22Rv1 (cell line): Measurements from ENCODE around the gene TMEM183A.

Source experiments
- H3K27ac ChIP-seq: fragments of 450-650 bp; 2 replicates; pipeline ENCODE4 v1.5.1; 2017
- ZFX ChIP-seq: fragments of 450-650 bp; IDR thresholded peaks from 2 replicates; pipeline ENCODE4 v1.6.1; 2017; ENCODE audit warnings: antibody characterized with exemption, borderline replicate concordance
- TF ChIP-seq, protein P1 (sequence below): fragments of 450-650 bp; IDR thresholded peaks from 2 replicates; pipeline ENCODE4 v1.5.1; 2017; ENCODE audit warnings: mild to moderate bottlenecking

TMEM183A gene

DNA sequence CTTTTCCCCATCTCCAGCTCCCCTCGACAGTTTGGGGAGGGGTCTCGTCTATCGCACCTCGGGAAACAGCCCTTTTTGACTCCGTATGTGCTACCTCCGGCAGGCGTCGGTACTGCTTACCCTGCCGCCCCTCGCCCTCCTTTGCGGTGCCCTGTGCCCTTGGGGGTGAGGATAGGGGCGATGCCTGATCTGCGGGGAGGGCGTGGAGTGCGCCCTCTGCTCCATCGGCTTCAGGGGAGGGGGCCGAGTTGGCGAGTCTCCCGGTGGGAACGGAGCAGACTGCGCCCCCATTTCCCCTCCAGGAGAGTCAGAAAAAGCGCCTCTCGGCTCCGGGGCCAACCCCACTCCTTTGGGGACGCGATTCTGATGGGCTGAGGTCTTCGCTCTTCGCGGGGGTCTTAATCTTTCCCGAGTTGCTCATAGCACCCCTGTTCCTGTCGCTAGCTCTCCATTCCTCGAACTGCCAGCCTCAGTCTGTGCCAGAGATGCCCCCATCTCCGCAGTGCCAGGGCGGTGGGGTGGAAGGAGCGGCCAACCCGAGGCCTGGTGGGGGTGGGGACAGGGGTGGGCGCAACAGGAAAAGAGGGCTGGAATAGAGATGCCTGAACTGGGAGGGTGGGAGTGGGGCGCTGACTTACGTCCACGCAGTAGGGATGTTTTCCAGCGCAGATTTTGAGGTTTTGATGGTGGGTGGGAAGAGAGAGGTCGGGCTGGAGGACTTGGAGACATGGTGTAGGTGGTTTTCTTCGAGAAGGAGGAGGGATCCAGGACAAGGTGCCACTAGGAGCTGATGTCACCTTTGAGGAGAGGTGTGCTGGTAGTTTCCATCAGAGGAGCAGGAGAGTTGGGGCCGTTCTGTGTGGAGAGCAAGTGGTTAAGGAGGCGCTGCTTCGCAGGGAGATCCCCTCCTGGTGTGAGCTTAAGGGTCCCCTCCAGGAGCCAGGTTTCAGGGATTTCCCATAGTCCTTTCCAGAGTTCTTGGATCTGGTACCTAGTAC is 19.8 kb downstream of the TMEM183A start:
- no peak for TF ChIP-seq ZFX
- TF ChIP-seq, protein P1, sequence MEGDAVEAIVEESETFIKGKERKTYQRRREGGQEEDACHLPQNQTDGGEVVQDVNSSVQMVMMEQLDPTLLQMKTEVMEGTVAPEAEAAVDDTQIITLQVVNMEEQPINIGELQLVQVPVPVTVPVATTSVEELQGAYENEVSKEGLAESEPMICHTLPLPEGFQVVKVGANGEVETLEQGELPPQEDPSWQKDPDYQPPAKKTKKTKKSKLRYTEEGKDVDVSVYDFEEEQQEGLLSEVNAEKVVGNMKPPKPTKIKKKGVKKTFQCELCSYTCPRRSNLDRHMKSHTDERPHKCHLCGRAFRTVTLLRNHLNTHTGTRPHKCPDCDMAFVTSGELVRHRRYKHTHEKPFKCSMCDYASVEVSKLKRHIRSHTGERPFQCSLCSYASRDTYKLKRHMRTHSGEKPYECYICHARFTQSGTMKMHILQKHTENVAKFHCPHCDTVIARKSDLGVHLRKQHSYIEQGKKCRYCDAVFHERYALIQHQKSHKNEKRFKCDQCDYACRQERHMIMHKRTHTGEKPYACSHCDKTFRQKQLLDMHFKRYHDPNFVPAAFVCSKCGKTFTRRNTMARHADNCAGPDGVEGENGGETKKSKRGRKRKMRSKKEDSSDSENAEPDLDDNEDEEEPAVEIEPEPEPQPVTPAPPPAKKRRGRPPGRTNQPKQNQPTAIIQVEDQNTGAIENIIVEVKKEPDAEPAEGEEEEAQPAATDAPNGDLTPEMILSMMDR, result no peak
- peak overlapping the region; percentile 47; the same call in 1 of the 2 replicates for H3K27ac ChIP-seq

GRCh38 chr1:203028067-203028783 is 21.1 kb downstream of the TMEM183A start:
- no peak for TF ChIP-seq ZFX
- TF ChIP-seq, protein P1, result no peak
- no peak overlapping the region for H3K27ac ChIP-seq

DNA sequence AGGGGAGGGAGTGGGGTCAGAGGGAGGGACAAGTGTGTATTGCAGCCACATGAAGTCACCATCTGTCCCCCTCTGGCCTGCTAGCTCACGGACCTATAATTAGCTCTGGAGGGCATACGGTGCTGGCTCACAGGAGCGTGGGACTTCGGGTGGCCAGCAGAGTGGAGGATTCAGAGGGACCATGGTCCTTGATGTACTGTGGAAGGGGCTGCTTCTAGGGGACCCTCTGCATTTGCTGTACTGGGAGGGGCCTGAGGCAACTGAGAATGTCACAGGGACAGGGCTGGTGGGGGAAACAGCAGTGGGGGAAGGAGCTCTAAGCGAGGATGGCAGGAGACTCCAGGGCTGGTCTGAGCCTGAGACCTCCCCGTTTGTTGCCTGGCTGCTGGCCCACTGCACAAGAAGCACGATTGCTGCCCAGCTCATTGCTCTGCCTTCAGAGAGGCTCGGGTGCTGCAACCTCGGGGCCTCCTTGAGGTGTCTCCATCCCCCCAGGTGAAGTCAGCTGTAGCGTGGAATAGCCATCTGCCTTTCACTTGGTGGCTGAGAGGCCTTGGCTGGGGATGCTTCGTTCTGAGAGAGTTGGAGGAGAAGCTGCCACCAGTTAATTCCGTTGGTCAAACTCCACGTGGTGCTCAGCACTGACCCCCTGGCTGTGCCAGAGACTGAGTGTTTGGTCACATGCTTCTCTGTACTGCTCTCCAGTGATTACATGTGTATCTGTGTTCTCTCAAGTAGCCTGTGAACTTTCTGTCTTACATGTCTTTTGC is 21.8 kb downstream of the TMEM183A start:
- no peak for TF ChIP-seq ZFX
- TF ChIP-seq, protein P1, result no peak
- no peak overlapping the region for H3K27ac ChIP-seq

- TF ChIP-seq ZFX, result no peak
- TF ChIP-seq, protein P1, result no peak
- no peak overlapping the region for H3K27ac ChIP-seq
Measured at GRCh38 chr1:203031467-203031866, 24.3 kb downstream of the TMEM183A start.

GRCh38 chr1:203033287-203033686 is 26.1 kb downstream of the TMEM183A start:
- H3K27ac ChIP-seq, result no peak overlapping the region
- no peak for TF ChIP-seq ZFX
- TF ChIP-seq, protein P1, result no peak

- TF ChIP-seq, protein P1, result no peak
- no peak for TF ChIP-seq ZFX
- no peak overlapping the region for H3K27ac ChIP-seq
Measured at GRCh38 chr1:203033917-203034316, 26.7 kb downstream of the TMEM183A start.
